Neural crest cell (in vitro differentiated cells): Measurements from ENCODE around the gene ARHGAP22. TPM values are rescaled to one million over a fixed set of nuclear protein-coding genes. Genes with fewer than 3 reads are reported as not detected.

Experiments used
- DNase-seq: peaks from one replicate; pipeline ENCODE4 v3.0.0; 2021; ENCODE audit warnings: low read depth, mixed read lengths, low spot score
- H3K27ac Mint-ChIP-seq: one replicate; pipeline ENCODE4 v1.8.0; 2021; ENCODE audit warnings: mild to moderate bottlenecking, mixed read lengths; ENCODE audit not compliant: unreplicated experiment
- H3K27me3 Mint-ChIP-seq: 2 replicates; pipeline ENCODE4 v1.8.0; 2021; ENCODE audit warnings: low read depth, mild to moderate bottlenecking, mixed read lengths
- H3K36me3 Mint-ChIP-seq: 2 replicates; pipeline ENCODE4 v1.8.0; 2021; ENCODE audit warnings: low read depth, mild to moderate bottlenecking, mixed read lengths
- H3K4me1 Mint-ChIP-seq: 2 replicates; pipeline ENCODE4 v1.8.0; 2021; ENCODE audit warnings: mixed read lengths
- H3K4me3 Mint-ChIP-seq: one replicate; pipeline ENCODE4 v1.8.0; 2021; ENCODE audit warnings: mild to moderate bottlenecking, mixed read lengths
- H3K9me3 Mint-ChIP-seq: 2 replicates; pipeline ENCODE4 v1.8.0; 2021; ENCODE audit warnings: mixed read lengths
- CTCF ChIP-seq: fragments of 200-600 bp; sonication (generic); conservative IDR thresholded peaks from 2 replicates; pipeline ENCODE4 v1.5.0; 2021; ENCODE audit warnings: antibody characterized with exemption, mild to moderate bottlenecking
- total RNA-seq: library from RNA; stranded (reverse); gene quantifications from 2 replicates; pipeline ENCODE4 v1.2.1, GENCODE V29; 2021

ARHGAP22 gene
- total RNA-seq, 1 donor from 2014 or later = 5.2 TPM

DNA sequence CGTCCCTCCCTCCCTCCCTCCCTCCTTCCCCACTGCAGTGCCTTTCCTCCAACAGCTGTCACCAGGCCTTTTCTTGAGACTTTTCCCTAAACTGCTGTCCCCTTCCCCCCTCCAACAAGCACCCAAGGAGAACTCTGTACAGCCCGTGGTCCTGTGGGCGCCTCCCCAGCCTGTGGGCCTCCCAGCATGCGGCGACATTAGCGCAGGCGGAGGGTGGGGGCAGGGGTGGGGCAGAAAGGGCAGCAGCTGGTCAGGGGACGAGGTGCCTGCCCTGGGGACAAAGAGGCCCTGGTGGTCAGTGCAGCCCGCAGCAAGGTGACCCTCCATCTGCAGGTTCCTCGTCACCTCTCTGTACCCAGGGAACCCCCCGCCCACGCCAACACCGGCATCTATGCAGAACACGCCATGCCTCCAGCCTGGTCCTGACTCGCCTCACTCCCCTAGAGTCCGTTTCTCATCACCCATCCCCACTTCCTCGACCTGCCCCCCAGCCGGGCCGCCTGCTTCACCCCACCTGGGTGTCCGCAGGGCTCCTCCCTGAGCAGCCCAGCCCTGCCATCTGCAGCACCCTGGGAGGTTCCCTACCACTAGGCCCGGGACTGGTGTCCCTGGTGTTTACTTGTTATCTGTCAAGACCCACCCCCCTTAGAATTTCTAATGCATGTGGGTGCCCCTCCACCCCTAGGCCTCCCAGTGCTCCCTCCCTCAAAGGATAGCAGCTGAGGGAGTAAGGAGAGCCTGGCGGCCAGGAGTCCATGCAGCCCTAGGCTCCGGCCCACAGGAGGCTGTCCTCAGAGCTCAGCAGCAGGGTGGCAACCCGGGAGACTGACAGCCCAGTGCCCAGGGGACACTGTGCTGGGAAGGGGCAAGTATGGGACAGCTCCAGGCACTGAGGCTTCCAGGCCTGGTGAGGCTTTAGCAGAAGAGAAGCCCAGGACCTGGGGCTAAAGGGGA lies 147.8 kb downstream of the ARHGAP22 start:
- no peaks in the 10 kb centered on the region for H3K27me3 Mint-ChIP-seq
- H3K9me3 Mint-ChIP-seq = no peaks in the 10 kb centered on the region
- no peak for DNase-seq
- peaks cover 7% of the 10 kb centered on the region for H3K4me1 Mint-ChIP-seq
- TF ChIP-seq CTCF = no peak
- no peaks in the 10 kb centered on the region for H3K36me3 Mint-ChIP-seq
- H3K27ac Mint-ChIP-seq = no peak overlapping the region
- no peak overlapping the region for H3K4me3 Mint-ChIP-seq

- H3K36me3 Mint-ChIP-seq = no peaks in the 10 kb centered on the region
- H3K4me3 Mint-ChIP-seq = no peak overlapping the region
- no peak for DNase-seq
- H3K27me3 Mint-ChIP-seq = no peaks in the 10 kb centered on the region
- TF ChIP-seq CTCF = no peak
- H3K4me1 Mint-ChIP-seq = peaks cover 7% of the 10 kb centered on the region
- H3K9me3 Mint-ChIP-seq = no peaks in the 10 kb centered on the region
- H3K27ac Mint-ChIP-seq = no peak overlapping the region
Measured at GRCh38 chr10:48456361-48456804, 148.5 kb downstream of the ARHGAP22 start.

DNA sequence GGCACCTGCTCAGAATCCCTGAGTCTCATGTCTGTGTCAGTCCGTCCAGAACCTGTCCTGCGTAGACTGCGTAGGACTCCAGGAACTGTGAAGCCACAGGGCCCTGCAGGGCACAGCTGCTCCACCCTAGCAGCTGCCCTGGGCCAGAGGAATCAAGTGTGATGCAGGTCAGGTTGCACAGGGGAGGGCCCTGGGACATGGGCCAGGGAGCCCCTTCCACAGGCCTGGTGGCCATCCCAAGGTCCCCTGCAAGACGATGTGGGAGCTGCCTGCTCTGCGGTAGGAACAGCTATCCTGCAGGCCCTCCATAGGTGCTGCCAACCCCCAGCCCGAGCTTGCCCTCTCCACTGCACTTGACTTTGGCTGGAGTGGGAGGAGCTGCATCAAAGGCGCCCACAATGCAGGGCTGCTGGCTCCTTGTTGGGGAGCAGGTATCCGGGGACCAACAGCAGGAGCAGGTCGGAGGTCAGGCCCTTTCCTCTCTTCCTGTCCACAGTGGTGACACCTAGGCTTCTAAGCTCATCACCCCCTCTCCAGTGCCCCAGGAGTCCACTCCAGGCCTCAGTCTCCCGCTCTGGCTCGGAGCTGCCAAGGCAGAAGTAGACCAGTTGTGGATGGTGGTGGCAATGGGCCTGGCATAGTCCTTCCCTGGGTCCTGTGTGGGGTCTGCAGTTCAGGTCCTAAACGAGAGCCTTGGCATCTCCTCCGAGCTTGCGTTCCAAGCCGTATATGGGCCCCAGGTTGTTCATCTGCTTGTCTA lies 149.3 kb downstream of the ARHGAP22 start:
- Mint-ChIP-seq H3K9me3 (no peaks in the 10 kb centered on the region), H3K4me1 (peaks cover 7% of the 10 kb centered on the region), H3K36me3 (no peaks in the 10 kb centered on the region), H3K27me3 (no peaks in the 10 kb centered on the region), H3K4me3 (no peak overlapping the region), H3K27ac (no peak overlapping the region)
- no peak for TF ChIP-seq CTCF
- no peak for DNase-seq

DNA sequence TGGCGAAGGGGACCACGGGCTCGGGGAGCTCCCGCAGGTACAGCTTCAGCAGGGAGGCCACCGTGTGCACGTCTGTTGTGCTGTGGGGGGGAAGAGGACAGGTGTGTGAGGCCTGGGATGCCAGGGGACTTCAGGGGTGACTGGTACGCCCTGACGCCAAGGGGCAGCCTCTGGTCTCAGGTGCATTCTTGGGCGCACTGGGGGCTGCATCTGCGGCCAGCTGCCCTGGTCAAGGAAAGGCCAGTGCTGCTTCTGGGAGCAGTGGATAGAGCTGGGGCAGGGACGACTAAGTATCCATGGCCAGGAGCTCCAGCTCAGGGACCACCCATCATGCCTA lies 149.8 kb downstream of the ARHGAP22 start:
- H3K27ac Mint-ChIP-seq = no peak overlapping the region
- DNase-seq = no peak
- H3K4me3 Mint-ChIP-seq = no peak overlapping the region

More for the DNA sequence above, 149.8 kb downstream of the ARHGAP22 start:
- Mint-ChIP-seq H3K9me3 (no peaks in the 10 kb centered on the region), H3K36me3 (no peaks in the 10 kb centered on the region), H3K4me1 (peaks cover 7% of the 10 kb centered on the region), H3K27me3 (no peaks in the 10 kb centered on the region)
- TF ChIP-seq CTCF = no peak
